Kasumi-1 (cell line): ENCODE results near the gene WBP2.

Source experiments
- DNase-seq, 2 experiments: peaks; one replicate each; lab custom pipeline; 2025; lab: John Stamatoyannopoulos, UW

The WBP2 gene

GRCh38 chr17:75827308-75828075 is 27.6 kb downstream of the WBP2 start:
- DNase-seq, result peak; percentile 74 to 87

DNA sequence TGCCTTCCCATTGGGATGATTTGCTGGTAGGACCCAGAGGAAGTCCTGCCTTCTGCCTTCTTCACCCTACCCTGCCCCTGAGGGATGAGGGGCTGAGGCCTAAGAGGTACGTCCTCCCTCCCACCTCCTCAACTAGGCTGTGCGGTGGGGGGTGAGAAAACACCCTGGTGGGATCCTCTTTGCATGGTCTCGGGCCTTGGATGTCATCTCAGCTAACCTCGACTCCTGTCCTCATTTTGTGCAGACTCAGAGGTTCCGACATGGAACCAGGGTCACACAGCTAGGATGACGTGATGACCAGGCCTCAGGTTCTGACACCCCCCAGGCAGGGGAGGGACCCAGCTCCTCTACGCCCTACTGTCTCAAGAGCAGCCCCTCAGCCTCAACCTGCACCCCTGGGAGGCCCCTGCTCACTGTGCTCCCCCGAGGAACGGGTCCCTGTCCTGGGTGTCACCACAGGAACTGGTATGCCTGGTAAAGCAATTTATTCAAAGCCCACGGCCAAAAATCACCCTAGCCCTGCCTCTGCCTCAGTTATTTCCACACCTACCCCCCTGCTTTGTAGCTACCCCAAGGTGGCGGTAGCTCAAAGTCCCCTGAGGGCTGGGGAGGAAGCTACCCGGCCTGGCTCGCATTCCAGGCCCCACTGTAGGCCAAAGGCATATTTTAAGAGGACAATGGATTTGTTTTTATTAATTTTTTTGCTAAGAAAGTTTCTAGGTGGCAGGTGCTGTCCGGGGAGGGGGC is 28.4 kb downstream of the WBP2 start:
- DNase-seq, result no peak

DNA sequence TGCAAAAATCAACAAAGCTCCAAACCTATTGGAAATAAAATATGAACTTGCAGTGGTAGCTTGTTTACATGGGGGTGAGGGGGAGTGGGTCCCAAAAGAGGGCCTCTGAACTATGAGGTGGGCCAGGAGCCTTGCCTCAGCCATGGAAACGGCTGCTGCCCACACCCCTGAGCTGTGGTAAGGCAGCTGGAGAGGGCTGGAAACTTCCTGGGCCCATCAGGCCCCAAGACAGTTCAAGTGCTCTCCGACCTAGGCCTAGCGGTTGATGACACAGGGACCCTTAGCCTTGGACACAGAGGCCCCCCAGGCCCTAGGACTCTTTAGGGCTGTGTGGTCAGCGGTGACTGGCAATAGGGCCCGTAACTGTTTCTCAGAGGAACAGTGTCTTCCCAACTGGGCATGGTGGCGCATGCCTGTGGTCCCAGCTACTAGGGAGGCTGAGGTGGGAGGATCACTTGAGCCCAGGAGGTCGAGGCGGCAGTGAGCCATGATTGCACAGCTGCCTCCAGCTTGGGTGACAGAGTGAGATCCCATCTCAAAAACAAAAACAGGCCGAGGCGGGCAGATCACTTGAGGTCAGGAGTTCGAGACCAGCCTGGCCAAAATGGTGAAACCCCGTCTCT is 29.3 kb downstream of the WBP2 start:
- no peak for DNase-seq

GRCh38 chr17:75825149-75825552 is 30.0 kb downstream of the WBP2 start:
- DNase-seq, result no peak

GRCh38 chr17:75824666-75825065 is 30.5 kb downstream of the WBP2 start:
- DNase-seq, result no peak

DNA sequence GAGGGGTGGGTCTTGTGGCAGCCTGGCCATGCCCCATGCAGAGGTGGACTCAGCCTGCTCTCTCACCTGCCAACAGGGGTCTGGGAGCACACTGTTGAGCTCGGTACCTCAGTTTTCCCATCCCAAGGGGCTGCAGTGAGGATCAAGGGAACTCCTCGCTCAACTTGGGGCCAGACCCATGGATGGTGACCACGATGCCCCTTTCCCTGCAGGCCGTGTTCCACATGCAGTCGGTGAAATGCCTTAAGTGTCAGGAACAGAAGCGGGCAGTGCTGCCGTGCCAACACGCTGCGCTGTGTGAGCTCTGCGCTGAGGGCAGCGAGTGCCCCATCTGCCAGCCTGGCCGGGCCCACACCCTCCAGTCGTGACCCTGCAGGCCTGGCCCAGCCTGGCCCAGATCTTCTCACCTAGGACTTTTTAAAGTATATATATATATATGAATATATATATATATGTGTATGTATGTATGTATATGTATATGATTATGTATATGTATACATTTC is 31.0 kb downstream of the WBP2 start:
- DNase-seq, result no peak

GRCh38 chr17:75823257-75824041 is 31.7 kb downstream of the WBP2 start:
- no peak for DNase-seq

DNA sequence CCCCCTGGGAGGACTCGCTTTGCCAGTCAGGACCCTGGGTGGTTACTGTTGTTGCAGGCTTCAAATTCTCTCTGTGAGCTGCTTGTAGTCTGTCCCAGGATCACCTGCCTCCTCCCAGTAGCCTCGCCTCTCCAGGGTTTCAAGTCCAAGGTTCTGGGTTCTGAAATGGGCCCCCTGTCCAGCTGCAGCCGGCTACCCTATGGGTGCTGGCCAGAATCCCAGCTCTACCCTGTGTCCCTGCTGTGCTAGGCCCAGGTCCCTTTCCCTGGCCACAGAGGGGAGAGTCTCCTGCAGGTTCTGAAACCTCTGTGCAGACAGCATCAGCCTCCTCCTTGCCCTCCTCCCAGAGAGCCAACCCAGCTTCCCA is 32.4 kb downstream of the WBP2 start:
- DNase-seq, result no peak

GRCh38 chr17:75822119-75822799 is 32.9 kb downstream of the WBP2 start:
- DNase-seq, result peak; percentile 29 to 51

GRCh38 chr17:75821552-75821951 is 33.6 kb downstream of the WBP2 start:
- DNase-seq, result no peak

DNA sequence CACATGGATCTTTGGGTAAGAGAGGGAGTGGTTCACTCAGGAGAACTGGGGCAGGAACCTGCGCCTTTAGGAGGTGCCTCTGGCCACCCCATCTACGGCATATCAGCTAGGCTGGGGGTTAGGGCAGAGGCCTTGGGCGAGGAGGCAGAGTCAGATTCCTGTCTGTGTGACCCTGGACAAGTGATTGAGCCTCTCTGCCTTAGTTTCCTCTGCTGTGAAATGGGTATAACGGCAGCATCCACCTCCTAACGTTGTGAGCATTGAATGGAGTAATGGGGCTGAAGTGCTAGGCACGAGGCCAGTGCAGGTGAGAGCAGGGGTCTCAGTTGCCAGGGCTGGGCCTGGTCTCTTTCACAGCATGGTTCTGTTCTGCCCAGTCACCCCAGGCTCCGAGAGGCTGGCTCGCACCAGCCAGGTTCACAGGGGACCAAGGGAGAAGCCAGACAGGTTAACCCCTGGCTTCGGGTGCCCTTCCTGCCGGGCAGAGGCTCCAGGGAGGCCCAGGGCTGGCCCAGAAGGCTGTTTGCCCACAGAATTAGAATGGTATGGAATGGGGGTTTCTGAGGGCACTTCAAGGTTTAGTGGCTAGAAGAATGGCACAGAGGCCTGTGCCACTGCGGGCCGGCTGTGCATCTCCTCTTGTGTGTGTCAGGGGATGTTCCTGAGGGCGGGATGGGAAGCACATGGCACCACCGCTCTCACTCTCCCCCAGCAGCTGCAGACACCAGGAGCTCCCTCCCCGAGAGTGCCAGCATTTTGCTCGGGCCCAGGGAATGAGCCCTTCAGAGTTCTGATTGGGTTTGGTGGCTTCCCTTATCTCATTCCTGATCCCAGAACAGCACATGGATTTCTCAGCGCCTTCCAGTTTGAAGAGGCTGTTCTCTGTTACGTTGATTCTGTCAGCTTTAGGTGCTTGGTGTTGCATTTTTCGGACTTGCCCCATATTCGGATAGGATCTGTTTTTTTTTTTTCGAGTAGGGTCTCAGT is 34.7 kb downstream of the WBP2 start:
- no peak for DNase-seq

DNA sequence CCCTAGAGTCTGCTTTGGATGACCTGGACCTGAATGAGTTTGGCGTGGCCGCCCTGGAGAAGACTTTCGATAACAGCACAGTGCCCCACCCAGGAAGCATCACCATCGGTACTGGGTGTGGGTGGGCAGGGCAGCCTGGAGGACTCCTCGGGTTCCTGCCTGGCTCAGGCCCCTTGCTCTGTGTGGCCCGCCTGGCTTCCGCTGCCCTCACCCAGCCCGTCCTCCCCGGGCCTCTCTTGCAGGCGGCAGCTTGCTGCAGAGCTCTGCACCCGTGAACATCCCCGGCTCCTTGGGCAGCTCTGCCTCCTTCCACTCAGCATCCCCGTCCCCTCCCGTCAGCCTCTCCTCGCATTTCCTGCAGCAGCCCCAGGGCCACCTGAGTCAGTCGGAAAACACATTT is 35.5 kb downstream of the WBP2 start:
- no peak for DNase-seq

- no peak for DNase-seq
These were observed 36.0 kb downstream of the WBP2 start for GRCh38 chr17:75819116-75819515.

DNA sequence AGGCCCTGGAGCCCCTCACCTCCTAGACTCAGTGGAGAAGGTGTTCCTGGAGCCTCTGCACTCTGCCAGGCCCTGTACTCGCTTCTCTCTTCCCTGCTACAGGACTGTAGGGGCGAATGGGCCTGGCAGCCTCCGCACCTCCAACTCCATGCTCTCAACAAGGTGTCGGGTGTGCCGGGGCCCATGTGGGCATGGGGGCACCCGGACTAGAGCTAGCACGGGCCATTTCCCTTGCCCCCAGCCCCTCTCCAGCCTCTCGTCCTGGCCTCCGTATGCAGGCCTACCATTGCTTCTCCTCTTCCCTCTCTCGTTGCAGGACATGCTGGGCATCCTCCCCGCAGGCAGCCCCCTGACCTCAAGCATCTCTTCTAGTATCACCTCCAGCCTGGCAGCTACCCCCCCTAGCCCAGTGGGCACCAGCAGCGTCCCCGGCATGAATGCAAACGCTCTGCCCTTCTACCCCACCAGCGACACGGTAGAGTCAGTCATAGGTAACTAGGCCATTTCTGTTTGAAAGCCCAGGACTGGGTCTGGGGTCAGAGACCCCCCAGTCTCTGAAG is 36.7 kb downstream of the WBP2 start:
- DNase-seq, result no peak

GRCh38 chr17:75817571-75817970 is 37.6 kb downstream of the WBP2 start:
- DNase-seq, result no peak

DNA sequence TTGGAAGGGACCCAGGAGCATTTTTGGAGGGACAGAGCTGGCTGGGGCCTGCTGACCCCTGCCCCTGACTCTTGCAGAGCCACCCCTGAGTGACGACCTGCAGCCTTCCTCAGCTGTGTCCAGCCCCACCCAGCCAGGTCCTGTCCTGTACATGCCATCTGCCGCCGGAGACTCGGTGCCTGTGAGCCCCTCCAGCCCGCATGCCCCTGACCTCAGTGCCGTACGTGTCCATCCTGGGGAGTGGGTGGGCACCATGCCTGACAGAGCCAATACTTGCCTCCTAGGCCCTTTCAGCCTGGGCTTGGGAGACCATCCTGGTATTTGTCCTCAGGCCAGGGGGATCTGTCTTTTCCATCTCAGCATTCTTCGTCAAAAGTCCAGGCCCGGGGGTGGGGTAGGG is 38.4 kb downstream of the WBP2 start:
- no peak for DNase-seq

DNA sequence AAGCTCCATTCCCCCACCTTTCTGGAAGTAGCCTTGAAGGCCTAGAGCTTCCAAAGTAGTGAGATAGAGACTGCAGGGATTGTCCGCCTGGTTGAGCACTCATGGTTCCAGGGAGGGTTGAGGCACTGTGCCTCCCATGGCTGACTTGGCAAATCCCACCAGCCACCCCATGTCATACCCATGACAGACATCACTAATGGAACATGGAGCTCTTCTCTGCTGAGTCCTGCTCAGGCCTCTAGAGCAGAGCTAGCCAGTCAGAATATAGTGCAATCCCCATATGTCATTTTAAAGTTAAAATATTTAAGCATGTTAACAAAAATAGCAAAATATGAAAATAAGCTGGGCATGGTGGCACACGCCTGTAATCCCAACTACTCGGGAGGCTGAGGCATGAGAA is 39.7 kb downstream of the WBP2 start:
- no peak for DNase-seq

- DNase-seq, result no peak
These were observed 40.2 kb downstream of the WBP2 start for GRCh38 chr17:75814900-75815373.

- no peak for DNase-seq
These were observed 41.1 kb downstream of the WBP2 start for GRCh38 chr17:75814021-75814395.
